Stimulated activated naive CD8-positive, alpha-beta T cell treated with anti-CD3 and anti-CD28 coated beads, Interleukin-15, Interleukin-2, amounts not matched to agents 100 U/mL and 50 U/mL, for 24 hours (primary cell): ENCODE results near the gene CHEK2.
"Not testable (repeated sequence)": the region's sequence is repeated elsewhere in the genome, so short reads cannot be mapped to it uniquely, and the experiment has no call there.

Experiments used
- ATAC-seq: fragments of 150-1000 bp; cut with Tn5 transposase; one replicate; pipeline ENCODE4 v1.10.0; 2021
- DNase-seq: peaks from one replicate; pipeline ENCODE4 v3.0.0; 2021

The CHEK2 gene

DNA sequence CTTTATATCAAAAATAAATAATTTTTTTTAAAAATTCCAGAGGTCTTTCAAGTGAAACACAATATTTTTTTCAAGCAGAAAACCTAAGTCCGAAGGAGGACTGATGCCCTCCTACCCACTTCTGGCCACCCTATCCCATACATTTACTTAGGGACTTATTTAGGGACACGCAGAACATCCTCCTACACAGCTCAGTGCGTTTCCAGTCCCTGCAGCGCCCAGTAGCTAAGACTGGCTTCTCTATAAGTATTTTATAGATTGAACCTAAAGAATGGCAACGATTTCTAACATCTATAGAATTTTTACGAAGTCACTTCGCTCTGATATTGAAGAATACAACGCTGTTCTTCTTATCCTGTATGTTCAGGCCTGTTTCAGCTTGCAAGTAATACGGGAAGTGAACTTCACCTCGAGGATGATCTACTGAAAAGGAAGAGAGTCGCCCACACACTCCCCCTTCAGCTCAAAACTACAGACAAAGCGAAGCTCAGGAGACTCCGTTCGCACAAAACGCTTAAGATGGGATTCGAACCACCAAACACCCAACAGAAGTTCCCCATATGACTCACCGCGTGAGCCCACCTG lies 328 bp downstream of the CHEK2 start:
- ATAC-seq: no peak

DNA sequence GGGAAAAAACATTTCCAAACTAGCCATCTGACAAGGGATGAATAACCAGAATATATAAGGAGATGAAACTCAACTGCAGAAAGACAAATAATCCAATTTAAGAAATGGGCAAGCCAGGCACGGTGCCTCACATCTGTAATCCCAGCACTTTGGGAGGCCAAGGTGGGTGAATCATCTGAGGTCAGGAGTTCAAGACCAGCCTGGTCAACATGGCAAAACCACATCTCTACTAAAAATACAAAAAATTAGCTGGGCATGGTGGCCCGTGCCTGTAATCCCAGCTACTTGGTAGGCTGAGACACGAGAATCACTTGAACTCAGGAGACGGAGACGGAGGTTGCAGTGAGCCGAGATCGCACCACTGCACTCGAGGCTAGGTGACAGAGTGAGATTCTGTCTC lies 2.7 kb downstream of the CHEK2 start:
- DNase-seq: not testable (repeated sequence)

More for the DNA sequence above, 328 bp downstream of the CHEK2 start:
- no peak for DNase-seq

DNA sequence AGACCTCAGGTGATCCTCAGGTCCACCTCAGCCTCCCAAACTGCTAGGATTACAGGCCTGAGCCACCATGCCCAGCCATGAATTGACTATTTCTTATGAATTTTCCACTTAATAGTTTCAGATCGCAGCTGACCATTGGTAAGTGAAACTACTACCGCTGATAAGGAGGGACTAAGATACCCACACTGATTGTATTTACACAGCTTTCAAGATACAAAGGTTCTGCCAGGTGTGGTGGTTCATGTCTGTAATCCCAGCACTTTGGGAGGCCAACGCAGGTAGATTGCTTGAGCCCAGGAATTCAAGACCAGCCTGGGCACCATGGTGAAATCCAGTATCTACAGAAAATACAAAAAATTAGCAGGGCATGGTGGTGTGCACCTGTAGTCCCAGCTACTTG lies 3.9 kb downstream of the CHEK2 start:
- DNase-seq (no peak), ATAC-seq (no peak)

More for the DNA sequence above, 2.7 kb downstream of the CHEK2 start:
- ATAC-seq: not testable (repeated sequence)

DNA sequence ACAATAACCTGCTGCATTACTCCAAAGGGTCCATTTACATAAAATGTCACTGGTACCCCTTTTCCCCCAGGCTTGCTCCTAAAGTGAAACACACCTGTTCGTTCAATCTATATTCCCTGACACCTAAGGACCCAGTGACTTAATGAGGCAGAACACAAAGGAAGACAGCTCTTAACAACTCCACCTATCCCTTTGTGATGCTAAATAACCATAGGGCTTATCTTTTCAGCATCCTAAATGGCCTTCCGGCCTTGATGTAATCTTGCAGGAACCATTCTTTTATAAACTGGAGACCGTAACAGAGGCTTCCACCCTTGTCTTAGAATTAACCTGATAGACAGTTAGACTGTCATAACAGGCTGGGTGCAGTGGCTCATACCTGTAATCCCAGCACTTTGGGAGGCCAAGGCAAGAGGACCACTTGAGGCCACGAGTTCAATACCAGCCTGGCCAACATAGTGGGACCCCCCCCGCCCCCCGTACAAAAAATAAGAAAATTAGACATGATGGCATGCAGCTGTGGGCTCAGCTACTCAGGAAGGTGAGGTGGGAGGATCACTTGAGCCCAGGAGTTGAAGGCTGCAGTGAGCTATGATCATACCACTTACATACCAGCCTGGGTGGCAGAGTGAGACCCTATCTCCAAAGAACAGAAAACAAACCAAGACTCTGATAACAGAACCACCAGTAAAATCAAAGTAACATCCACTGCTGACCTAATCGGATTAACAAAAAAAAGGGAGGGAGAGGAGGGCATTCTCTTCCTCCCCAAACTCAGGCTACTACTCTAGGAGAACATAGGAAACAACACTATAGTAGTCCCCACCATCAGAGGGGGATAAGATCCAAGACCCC lies 5.1 kb downstream of the CHEK2 start:
- DNase-seq (no peak), ATAC-seq (no peak)

DNA sequence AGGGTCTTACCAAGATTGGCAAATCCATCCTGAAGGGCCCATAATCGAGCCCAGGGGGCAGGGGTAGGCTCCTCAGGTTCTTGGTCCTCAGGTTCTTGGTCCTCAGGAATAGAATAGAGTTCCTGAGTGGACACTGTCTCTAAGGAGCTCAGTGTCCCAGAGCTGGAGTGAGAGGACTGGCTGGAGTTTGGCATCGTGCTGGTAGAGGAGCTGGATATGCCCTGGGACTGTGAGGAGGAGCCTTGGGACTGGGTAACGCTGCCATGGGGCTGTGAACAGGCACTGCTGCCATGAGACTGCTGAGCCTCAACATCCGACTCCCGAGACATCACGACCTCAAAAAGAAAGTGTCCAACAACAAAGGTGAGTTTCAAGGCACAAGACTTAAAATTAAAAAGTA lies 7.2 kb downstream of the CHEK2 start:
- ATAC-seq (no peak), DNase-seq (no peak)

DNA sequence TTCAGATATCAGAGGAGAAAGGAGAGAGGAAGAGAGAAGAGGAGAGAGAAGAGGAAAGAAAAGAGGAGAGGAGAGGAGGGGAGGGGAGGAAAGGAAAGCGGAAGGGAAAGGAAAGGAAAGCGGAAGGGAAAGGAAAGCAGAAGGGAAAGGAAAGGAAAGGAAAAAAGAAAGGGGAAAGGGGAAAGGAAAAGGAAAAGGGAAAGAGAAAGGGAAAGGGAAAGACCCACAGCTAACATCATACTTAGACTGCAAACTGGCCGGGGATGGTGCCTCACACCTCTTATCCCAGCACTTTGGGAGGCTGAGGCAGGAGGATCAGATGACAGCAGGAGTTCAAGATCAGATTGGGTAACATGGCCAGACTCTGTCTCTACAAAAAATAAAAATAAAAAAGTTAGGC lies 11.4 kb downstream of the CHEK2 start:
- ATAC-seq: no peak
- DNase-seq: no peak

DNA sequence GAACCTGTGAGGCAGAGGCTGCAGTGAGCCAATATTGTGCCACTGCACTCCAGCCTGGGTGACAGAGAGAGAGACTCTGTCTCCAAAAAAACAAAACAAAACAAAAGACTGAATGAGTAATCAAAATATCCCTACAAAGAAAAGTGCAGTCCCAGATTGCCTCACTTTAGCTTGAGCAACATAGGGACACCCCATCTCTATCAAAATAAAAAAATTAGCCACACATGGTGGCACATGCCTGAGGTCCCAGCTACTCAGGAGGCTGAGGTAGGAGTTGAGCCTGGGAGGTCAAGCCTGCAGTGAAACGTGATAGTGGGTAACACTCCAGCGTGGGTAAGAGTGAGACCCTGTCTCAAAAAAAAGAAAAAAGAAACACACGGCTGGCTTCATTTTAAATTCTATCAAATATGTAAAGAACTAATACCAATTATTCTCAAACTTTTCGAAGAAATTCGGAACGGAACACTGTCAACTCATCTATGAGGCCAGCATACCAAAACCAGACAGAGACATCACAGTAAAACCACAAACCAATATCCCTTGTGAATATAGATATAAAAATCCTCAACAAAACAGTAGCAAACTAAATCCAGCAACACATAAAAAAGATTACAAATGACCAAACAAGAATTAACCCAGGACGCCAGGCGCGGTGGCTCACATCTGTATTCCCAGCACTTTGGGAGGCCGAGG lies 12.9 kb downstream of the CHEK2 start:
- DNase-seq: no peak
- ATAC-seq: no peak

DNA sequence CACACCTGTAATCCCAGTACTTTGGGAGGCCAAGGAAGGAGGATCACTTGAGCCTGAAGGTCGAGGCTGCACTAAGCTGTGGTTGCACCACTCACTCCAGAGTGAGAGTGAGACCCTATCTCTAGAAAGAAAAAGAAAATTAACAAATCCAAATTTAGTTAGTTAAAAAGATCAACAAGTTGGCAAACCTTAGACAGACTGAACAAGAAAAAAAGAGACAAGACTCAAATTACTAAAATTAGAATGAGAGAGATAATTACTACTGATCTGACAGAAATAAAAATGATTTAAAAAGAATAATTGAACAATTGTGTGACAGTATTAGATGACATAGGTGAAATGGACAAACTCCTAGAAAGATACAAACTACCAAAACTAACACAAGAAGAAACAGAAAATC lies 13.6 kb downstream of the CHEK2 start:
- DNase-seq: no peak
- ATAC-seq: no peak

DNA sequence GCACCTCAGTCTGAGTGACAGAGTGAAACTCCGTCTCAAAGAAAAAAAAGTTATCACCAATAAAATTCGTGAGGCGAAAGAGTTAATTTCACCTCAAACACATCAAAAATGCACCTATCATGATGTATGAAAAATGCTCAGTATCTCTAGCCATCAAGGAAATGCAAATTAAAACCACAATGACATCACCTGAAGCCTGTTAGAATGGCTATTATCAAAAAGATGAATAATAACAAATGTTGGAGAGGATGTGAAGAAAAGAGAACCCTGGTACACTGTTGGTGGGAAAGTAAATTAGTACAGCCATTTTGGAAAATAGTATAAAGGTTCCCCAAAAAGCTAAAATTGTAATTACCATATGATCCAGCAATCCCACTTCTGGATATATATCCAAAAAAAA lies 23.6 kb downstream of the CHEK2 start:
- ATAC-seq (no peak), DNase-seq (no peak)

DNA sequence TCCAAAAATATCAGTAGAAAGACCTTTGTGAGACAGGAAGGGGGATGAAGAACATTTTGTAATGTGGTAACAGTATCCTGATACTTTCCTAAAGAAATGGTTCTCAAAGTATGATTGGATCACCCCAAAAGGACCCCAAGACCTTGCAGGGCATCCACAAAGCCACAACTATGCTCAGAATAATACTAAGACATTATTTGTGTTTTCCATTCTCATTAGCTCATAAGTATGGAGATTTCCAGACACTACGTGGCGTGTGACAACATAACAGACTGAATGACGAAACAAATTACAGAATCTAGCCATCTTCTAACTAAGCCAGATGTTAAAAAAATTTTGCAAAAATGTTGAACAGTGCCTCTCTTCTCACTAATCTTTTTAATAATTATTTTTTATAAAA lies 24.9 kb downstream of the CHEK2 start:
- no peak for ATAC-seq

DNA sequence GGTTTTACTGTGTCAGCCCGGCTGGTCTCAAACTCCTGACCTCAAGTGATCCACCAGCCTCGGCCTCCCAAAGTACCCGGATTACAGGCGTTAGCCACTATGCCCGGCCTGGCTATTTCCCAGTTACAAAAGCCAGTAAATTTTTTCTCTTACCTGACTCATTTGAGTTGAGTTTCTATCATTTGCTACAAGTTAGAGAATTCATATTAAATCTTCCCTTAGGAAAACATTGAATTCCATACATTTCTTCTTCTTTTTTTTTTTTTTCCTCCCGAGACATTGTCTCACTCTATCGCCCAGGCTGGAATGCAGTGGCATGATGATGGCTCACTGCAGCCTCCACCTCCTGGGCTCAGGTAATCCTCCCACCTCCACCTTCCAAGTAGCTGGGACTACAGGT lies 26.0 kb downstream of the CHEK2 start:
- DNase-seq: no peak
- no peak for ATAC-seq

More for the DNA sequence above, 24.9 kb downstream of the CHEK2 start:
- no peak for DNase-seq

DNA sequence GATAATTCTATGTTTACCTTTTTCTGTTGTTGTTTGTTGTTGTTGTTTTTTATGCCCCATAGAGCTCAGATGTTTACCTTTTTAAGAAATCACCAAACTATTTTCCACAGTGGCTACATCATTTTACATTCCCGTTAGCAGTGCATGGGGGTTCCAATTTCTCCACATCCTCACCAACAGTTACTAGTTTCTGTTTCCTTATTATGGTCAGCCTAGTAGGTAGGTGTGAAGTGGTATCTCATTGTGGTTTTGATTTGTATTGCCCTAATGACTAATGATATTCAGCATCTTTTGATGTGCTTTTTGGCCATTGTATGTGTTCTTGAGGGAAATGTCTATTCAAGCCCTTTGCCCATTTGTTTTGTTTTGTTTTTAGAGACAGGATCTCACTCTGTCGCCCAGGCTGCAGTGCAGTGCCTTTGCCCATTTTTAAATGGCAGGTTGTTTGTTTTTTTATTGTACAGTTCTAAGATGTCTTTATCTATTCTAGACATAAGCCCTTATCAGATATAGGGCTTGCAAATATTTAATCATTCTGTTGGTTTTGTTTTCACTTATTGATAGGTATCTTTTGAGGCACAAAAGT lies 27.5 kb downstream of the CHEK2 start:
- DNase-seq (no peak), ATAC-seq (peak; percentile 75)

DNA sequence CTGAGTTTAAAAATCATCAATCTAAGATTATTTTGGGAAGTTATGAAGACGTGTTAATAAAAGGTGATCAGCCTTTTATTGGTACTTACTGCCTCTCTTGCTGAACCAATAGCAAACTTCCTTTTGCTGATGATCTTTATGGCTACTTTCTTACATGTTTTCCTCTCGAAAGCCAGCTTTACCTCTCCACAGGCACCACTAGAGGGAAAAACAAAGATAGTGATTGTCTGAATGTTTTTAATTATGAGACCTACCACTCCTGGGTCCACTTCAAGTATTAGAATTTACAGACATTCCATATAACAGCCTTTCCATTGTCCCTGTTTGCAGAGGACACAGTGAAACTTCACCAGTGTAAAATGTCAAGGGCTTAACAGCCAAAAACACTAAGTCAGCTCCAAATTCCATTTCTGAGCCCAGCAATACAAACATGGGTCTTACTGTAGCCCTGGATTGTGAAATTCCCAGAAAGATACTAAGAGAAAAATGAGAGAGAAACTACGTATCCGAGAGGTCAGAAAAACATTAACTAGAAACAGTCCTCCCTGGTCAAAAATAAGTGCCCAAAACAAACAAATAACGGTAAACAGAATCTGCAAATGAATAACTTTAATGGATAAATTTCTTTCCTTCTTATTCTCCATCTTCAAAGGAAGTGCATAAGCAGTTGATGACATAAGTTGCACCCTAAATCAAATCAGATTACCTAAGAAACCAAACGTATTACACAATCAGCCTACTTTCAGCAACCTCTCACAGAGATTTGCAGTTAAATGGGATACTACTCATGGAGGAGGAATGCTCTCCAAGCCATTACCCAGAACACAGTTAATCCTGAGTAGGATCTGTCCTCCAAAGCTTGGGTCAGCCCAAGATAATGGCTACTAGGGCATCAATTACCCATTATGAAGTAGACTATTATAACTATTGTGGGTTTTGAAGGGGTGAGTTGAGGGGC lies 29.5 kb downstream of the CHEK2 start:
- ATAC-seq (no peak), DNase-seq (no peak)

DNA sequence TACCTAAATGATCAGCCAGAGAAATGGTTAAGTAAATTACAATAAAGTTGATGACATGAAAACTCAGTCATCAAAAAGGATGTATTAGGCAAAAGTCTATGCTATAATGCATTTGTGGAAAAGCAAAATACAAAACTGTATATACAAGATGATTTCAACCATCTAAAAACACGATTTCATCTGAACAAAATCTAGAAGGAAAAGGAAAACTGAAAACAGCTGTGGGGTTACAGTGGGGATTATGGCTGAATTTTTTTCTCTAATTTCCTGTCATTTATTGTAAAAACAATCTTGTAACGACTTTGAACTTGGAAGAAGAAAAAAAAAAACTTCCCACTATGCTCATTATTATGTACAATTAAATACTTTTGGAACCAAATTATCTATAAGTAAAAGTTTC lies 30.3 kb downstream of the CHEK2 start:
- DNase-seq (no peak), ATAC-seq (no peak)

DNA sequence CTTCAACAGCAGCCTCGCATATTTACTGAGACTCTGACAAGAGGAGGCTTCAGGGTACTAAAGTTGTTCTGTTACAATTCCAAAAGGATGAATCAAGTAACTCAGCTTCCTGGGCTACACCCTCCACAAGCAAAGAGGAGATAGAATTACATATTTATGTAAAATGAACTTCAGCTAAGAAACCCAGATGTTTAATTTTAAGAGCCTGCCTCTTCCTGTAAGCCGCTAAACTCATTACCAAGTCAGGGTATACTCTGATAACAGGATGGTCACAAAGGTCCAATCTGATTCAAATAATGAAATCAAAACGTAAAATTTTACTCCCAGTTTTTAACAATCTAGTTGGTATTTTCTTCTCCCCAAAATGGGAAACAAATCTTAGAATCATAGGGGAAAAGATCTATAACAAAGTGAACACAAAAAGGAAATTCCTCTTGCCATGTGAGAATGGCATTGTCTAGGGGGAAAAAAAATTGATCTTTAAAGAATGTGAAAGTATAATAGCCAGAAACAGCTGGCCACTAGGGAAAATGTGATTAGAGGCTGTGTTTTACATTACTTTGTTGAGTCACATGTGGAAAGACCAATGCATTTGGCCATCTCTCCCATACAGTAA lies 30.9 kb downstream of the CHEK2 start:
- no peak for ATAC-seq
- no peak for DNase-seq

DNA sequence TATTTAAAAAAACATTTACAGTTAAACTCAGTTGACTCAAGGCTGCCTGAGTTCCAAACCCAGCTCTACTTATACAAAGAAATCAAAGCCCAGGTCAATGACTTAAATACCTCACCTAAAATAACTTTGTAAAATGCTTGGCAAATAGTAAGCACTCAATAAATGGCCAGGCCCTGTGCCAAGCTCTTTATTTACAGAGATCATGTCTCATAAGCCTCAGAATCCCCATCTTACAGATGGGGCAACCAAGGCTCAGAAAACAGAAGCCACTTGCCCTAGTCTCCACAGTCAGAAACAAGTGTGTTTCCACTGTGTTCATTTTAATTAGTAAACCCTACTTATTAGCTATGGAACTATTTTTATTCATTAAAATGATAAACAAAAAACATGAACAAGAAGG lies 31.5 kb downstream of the CHEK2 start:
- DNase-seq (no peak), ATAC-seq (no peak)

DNA sequence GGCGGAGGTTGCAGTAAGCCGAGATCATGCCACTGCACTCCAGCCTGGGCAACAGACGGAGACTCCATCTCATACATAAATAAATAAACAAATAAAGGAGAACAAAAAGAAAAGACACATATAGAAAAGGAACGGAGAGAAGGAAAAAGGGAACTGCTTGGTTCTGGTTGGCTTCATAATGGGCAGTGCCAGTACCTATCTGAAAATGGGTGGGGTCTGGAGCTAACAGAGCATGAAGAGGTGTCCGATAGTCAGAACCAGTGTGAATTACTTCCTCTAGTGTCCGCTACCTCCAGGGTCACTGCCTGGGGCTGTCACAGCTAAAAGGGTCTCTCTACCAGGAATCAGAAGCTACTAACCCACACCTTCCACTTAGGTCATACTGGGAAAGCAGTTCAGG lies 34.8 kb downstream of the CHEK2 start:
- ATAC-seq (no peak), DNase-seq (no peak)

DNA sequence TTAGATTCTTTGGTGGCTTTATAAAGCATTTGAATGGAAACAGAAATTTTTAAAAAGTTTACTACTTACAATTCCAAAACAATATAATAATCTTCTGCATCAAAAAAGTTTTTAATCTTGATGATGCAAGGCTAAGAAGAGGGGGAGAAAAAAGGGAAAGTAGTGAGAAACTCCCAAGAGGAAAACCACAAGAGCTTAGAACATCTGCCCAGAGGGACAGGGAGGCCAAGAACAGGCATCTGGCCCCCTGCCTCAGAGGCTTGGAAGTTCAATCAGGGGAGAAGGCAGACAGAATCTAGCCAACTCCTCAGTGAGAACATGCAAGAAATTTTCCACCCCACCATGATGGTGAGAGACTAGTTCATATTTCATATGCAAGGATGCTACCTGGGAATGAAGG lies 38.2 kb downstream of the CHEK2 start:
- ATAC-seq (no peak), DNase-seq (no peak)

DNA sequence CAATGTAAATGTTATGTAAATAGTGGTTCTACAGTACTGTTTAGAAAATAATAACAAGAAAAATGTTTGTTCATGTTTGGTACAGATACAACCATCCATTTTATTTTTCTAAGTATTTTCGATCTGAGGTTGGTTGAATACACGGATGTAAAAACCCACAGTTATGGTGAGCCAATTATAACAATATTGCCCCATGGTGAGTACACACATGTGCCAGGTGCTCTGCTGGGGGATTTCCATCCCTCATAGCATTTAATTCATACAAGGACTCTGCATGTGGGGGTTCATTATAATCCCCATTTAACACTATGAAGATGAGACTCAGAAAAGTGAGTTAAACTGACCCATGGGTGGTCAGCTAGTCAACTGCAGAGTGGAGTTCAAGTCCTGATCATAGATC lies 38.7 kb downstream of the CHEK2 start:
- DNase-seq (no peak), ATAC-seq (no peak)

DNA sequence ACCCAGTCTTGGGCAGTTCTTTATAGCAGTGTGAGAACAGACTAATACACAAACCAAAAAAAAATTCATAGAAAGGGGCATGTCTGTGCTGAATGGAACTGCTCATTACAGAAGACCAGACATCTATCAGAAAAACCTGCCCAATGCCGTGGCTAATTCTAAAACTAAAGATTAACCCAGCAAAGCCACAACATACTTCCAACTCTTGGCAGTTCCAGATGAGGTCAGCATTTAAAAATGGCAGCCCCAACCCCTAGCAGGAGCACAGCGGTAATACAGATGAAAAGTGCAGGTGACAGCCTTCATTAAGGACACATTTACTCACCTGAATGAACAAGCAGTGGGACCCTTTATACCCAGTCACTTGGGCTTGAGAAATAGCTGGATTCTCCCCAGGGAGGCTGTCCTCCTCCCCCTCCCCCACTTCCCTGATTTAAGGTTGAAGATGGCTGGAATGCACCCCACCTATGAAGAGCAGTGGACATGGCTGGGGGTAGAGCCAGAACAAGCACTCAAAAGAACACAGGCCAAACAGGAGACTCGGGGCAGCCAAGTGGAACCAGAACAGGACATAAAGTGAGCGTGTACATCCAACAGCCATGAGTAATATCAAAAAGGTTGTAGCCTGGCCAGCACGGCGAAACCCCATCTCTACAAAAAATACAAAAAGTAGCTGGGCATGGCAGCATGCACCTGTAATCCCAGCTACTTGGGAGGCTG lies 48.4 kb downstream of the CHEK2 start:
- not testable (repeated sequence) for ATAC-seq, DNase-seq

DNA sequence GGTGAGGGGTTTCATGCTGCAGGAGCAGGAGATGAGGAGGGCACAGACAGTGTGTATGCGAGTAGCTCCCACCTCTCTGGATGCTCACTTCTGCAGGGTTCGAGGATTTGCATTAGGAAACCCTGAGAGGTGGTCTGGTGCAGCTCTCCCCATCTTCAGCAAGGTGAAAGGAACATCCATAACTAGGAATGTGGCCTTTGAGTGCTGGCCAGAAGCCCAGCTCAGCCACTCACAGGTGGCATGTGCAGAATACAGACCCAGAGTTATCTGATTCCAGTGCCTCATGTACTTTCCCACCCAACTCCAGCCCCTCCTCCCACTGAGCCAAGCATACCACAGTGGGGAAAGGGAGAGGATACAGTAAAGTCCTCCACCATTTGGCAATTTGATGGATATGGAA lies 51.8 kb downstream of the CHEK2 start:
- ATAC-seq, DNase-seq: not testable (repeated sequence)
